K562 (cell line): ENCODE measurements around the gene NTSR1. TPM values are rescaled to one million over a fixed set of nuclear protein-coding genes. Genes with fewer than 3 reads are reported as not detected.

Experiments used
- ATAC-seq: fragments of 200-7000 bp; cut with Tn5 transposase; 3 replicates; pipeline ENCODE4 v1.9.1; 2020; ENCODE audit warnings: moderate library complexity
- BruUV-seq: library from RNA; stranded (reverse); fragments of 400-500 nt; replicated peaks from 2 replicates; lab custom pipeline; 2021; lab: Mats Ljungman, UMichigan
- CTCF ChIA-PET: fragments of 300-600 bp; formaldehyde crosslinking; extraction: SDS; loops from one replicate; lab custom pipeline; 2021; ENCODE audit warnings: low intra/inter-chr PET ratio; lab: Yijun Ruan, JAX
- POLR2A ChIA-PET: fragments of 300-600, 350-650 bp; sonication (Branson Sonifier 250); formaldehyde crosslinking; extraction: SDS; loops from one replicate; lab custom pipeline; 2021; ENCODE audit warnings: antibody characterized with exemption, inconsistent platforms; lab: Yijun Ruan, JAX
- DNase-seq, 4 experiments: peaks; one replicate each; pipeline versions ENCODE4 v3.0.0 to v3.0.0-alpha.2; 2011 to 2018; ENCODE audit warnings: low spot score in 3 of 4, mixed read lengths in 3 of 4; ENCODE audit errors: extremely low read depth in 1 of 4
- FAIRE-seq: peaks from 2 replicates; lab custom pipeline; 2011; peaks lifted over from hg19 to GRCh38; lab: Jason Lieb, UNC
- H2AFZ ChIP-seq: 2 replicates; pipeline ENCODE4 v1.6.0; 2011; ENCODE audit warnings: low read depth, low read length, control low read depth, inconsistent platforms
- H3K27ac ChIP-seq: fragments of 200-600 bp; 3 replicates; pipeline ENCODE4 v1.8.0; 2011; ENCODE audit warnings: low read depth, mild to moderate bottlenecking, control low read depth, inconsistent platforms, low read length, moderate library complexity, mixed read lengths; ENCODE audit errors: extremely low read depth
- H3K27me3 ChIP-seq, 2 experiments: fragments of 300-600 bp in 1 of 2; 2 replicates in 1 of 2; 3 replicates in 1 of 2; pipeline versions ENCODE4 v1.6.0 to v1.8.0; 2011; ENCODE audit warnings: inconsistent platforms in 2 of 2, low read length in 2 of 2, mild to moderate bottlenecking in 1 of 2, mixed read lengths in 1 of 2, moderate library complexity in 1 of 2; ENCODE audit not compliant: control insufficient read depth in 2 of 2, insufficient read depth in 2 of 2
- H3K36me3 ChIP-seq: fragments of 300-600 bp; 3 replicates; pipeline ENCODE4 v1.8.0; 2011; ENCODE audit warnings: mild to moderate bottlenecking, low read length, inconsistent platforms; ENCODE audit not compliant: control insufficient read depth, insufficient read depth
- H3K4me1 ChIP-seq, 2 experiments: fragments of 200-600 bp in 1 of 2; replicated peaks in 1 of 2; 2 replicates in 1 of 2; 3 replicates in 1 of 2; pipeline versions ENCODE4 v1.5.1 to v1.8.0; 2011; ENCODE audit warnings: inconsistent platforms in 2 of 2, low read length in 2 of 2, mild to moderate bottlenecking in 1 of 2, mixed read lengths in 1 of 2, moderate library complexity in 1 of 2; ENCODE audit not compliant: control insufficient read depth in 2 of 2, insufficient read depth in 2 of 2
- H3K4me2 ChIP-seq: 2 replicates; pipeline ENCODE4 v1.6.1; 2011; ENCODE audit warnings: low read length, control low read depth, inconsistent platforms, mixed read lengths; ENCODE audit not compliant: insufficient read depth
- H3K4me3 ChIP-seq: fragments of 200-600 bp; sonication (generic), shearing (Covaris generic); 2 replicates; pipeline ENCODE4 v1.5.1; 2016; ENCODE audit warnings: control low read depth, inconsistent platforms
- H3K79me2 ChIP-seq: fragments of 200-600 bp; 3 replicates; pipeline ENCODE4 v1.8.0; 2011; ENCODE audit warnings: low read length, inconsistent platforms; ENCODE audit not compliant: control insufficient read depth, insufficient read depth
- H3K9ac ChIP-seq, 2 experiments: 2 replicates each; pipeline versions ENCODE4 v1.6.0 to v1.6.1; 2011; ENCODE audit warnings: low read depth in 2 of 2, low read length in 2 of 2, control low read depth in 1 of 2, inconsistent platforms in 1 of 2, mild to moderate bottlenecking in 1 of 2, mixed read lengths in 1 of 2; ENCODE audit not compliant: insufficient read depth in 1 of 2
- H3K9me1 ChIP-seq: one replicate; pipeline ENCODE4 v1.6.0; 2011; ENCODE audit warnings: inconsistent platforms, mild to moderate bottlenecking, low read length, moderate library complexity; ENCODE audit not compliant: control insufficient read depth, insufficient read depth
- H3K9me3 ChIP-seq: replicated peaks from 2 replicates; pipeline ENCODE4 v1.5.1; 2011; ENCODE audit warnings: low read depth, low read length, inconsistent platforms; ENCODE audit not compliant: control insufficient read depth, insufficient read depth
- H4K20me1 ChIP-seq: replicated peaks from 2 replicates; pipeline ENCODE4 v1.6.1; 2011; ENCODE audit warnings: low read length, inconsistent platforms, mixed read lengths; ENCODE audit not compliant: control insufficient read depth, insufficient read depth
- AFF4 ChIP-seq: sonication (generic); formaldehyde crosslinking; IDR thresholded peaks from 2 replicates; pipeline ENCODE4 v1.8.0; 2023; ENCODE audit warnings: mild to moderate bottlenecking, missing genetic modification reagents
- EGR1 ChIP-seq: fragments of 450-650 bp; conservative IDR thresholded peaks from 2 replicates; pipeline ENCODE4 v1.6.1; 2017; ENCODE audit warnings: mild to moderate bottlenecking
- FOSL1 ChIP-seq: fragments of 200-800 bp; sonication (Bioruptor generic); conservative IDR thresholded peaks from 2 replicates; pipeline ENCODE4 v1.6.1; 2016; ENCODE audit warnings: missing genetic modification characterization, missing compliant biosample characterization
- SPI1 ChIP-seq: IDR thresholded peaks from 2 replicates; pipeline ENCODE4 v1.6.1; 2011; ENCODE audit warnings: low read depth, low read length, control low read depth, borderline replicate concordance
- TAF7 ChIP-seq: fragments of 450-650 bp; IDR thresholded peaks from 2 replicates; pipeline ENCODE4 v1.6.1; 2016; ENCODE audit warnings: missing genetic modification characterization, missing compliant biosample characterization
- WGBS: fragments of 100-300 bp; shearing (Covaris generic); methylation state at CpG from one replicate; pipeline ENCODE4 v1.1.6; 2016; ENCODE audit warnings: low coverage, mixed read lengths; ENCODE audit not compliant: insufficient coverage; ENCODE audit errors: missing lambda C conversion rate; 5-methylcytosine and 5-hydroxymethylcytosine counted together
- in situ Hi-C: fragments of 300-500 bp; cut with MboI; formaldehyde crosslinking; loops from 4 replicates; pipeline ENCODE4 v1.15.0; 2018; ENCODE audit warnings: inconsistent platforms, mixed read lengths
- intact Hi-C: fragments of 100-400 bp; cut with micrococcal nuclease; formaldehyde crosslinking; loops from 2 replicates; pipeline ENCODE4 v1.14.2; 2022
- polyA plus RNA-seq, 8 experiments: library from polyadenylated mRNA; depleted of rRNA in 4 of 8; stranded (reverse) in 5 of 8; unstranded in 3 of 8; fragments of >200 nt; fragmentation: Nextera tagmentation in 2 of 8; fragmentation: Illumina TruSeq in 1 of 8; extraction: Ambion mirVana in 2 of 8; extraction: Trizol in 1 of 8; gene quantifications; 2 replicates each; pipeline versions ENCODE4 v1.2.1 to v1.2.3, GENCODE V29; 2011 to 2014; ENCODE audit warnings: inconsistent platforms in 1 of 8, missing spikeins in 1 of 8
- total RNA-seq, 7 experiments: library from RNA; depleted of rRNA in 6 of 7; stranded (reverse); fragments of >200 nt in 6 of 7; fragmentation: Illumina TruSeq in 2 of 7; extraction: Trizol in 2 of 7; gene quantifications; 2 replicates each; pipeline versions ENCODE4 v1.2.1 to v1.2.3, GENCODE V29; 2011 to 2021; ENCODE audit warnings: low replicate concordance in 1 of 7
- TF ChIP-seq, protein P1 (sequence below): sonication (generic); formaldehyde crosslinking; IDR thresholded peaks from 2 replicates; pipeline ENCODE4 v1.9.0; 2022; ENCODE audit warnings: mild to moderate bottlenecking, missing genetic modification reagents

Gene NTSR1
- total and polyA plus RNA-seq, 9 of the 15 experiments (the other 6 are each of a cell fraction or from before 2014, with no cell fraction given): 0.04 to 0.40 (median 0.13) TPM; not detected in 3

GRCh38 chr20:62792940-62793756 lies 84.5 kb downstream of the NTSR1 start:
- BruUV-seq: no TSS peak
- no peak for FAIRE-seq

More at GRCh38 chr20:62792940-62793756, 84.5 kb downstream of the NTSR1 start:
- peaks cover 4 to 14% of the 10 kb centered on the region in 2 experiments; a peak in 3 of 5 replicates for H3K27me3 ChIP-seq
- POLR2A ChIA-PET: interaction anchor here (0.7 to 1.1 kb wide), 3 partner anchors 14 to 170 kb away, joined by 3 to 4 read pairs (median 3); no protein-coding TSS in a partner anchor
- 71% methylated on average over 20 of the region's 22 CpGs for WGBS
- ATAC-seq: no peak
- peaks cover 7% of the 10 kb centered on the region; the same call in 2 of the 3 replicates for H3K36me3 ChIP-seq
- H2AFZ ChIP-seq: peak overlapping the region; percentile 80
- H3K4me3 ChIP-seq: no peak overlapping the region
- peak overlapping the region; percentile 78 for H3K4me2 ChIP-seq
- TF ChIP-seq, protein P1, sequence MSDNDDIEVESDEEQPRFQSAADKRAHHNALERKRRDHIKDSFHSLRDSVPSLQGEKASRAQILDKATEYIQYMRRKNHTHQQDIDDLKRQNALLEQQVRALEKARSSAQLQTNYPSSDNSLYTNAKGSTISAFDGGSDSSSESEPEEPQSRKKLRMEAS (CRISPR knock-in tag): no peak
- no peak for TF ChIP-seq FOSL1 (tag)
- peak; percentile 32 for TF ChIP-seq EGR1
- no peak for TF ChIP-seq SPI1
- TF ChIP-seq AFF4 (CRISPR knock-in tag): no peak
- no peak for TF ChIP-seq TAF7 (tag)
- CTCF ChIA-PET: interaction anchor here (2.9 kb wide), 1 partner anchor 125 kb away, joined by 20 read pairs; no protein-coding TSS in a partner anchor
- H3K9me1 ChIP-seq: no peaks in the 10 kb centered on the region
- H3K4me1 ChIP-seq: peaks cover 10 to 61% of the 10 kb centered on the region in 2 experiments; a peak in 4 of 5 replicates
- H4K20me1 ChIP-seq: no peaks in the 10 kb centered on the region
- no peaks in the 10 kb centered on the region for H3K9me3 ChIP-seq
- peaks cover 12% of the 10 kb centered on the region; the same call in 2 of the 3 replicates for H3K79me2 ChIP-seq
- intact Hi-C loops (loop anchor here (5.0 kb wide), 1 partner anchor 106 kb away; no protein-coding TSS in a partner anchor), in situ Hi-C loops (loop anchor here (5.0 kb wide), 1 partner anchor 126 kb away; no protein-coding TSS in a partner anchor)
- H3K27ac ChIP-seq: peak overlapping the region; percentile 76; the same call in 2 of the 3 replicates
- DNase-seq: no peak
- H3K9ac ChIP-seq: peak overlapping the region; percentile 65 to 93; a peak in 3 of 4 replicates
